ENCODE data around the gene USP36.

DNA sequence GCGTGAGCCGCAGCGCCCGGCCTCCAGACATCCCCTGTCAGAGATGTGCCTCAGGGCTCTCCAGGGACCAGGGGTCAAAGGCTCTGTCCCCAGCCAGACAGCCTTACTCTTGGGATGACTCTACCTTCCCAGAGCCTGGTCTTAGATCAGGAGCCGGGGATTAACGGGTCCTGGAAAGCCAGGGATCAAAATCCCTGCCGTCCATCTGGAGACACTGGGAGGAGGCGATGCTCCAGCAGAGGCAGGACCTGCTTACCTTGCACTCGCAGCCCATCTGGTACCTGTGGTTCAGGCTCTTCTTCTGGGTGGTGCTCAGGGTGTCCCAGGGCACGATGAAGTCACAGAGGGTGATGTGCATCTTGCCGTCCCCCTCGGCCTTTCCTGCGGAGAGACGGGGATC lies 16.7 kb upstream of the USP36 start:
- TF ChIP-seq POLR2AphosphoS5 (IDR thresholded peaks at IDR 0.05), result no peak
- no peak for TF ChIP-seq CTCF (IDR thresholded peaks at IDR 0.05)
- no peak for TF ChIP-seq POLR2A (IDR thresholded peaks at IDR 0.05)

Data from prostate gland (tissue), 2 donors.